Measurements from ENCODE around the gene TARM1. TPM values are rescaled to one million over a fixed set of nuclear protein-coding genes. Genes with fewer than 3 reads are reported as not detected.

Gene TARM1
- polyA plus RNA-seq, 10 donors = not detected

DNA sequence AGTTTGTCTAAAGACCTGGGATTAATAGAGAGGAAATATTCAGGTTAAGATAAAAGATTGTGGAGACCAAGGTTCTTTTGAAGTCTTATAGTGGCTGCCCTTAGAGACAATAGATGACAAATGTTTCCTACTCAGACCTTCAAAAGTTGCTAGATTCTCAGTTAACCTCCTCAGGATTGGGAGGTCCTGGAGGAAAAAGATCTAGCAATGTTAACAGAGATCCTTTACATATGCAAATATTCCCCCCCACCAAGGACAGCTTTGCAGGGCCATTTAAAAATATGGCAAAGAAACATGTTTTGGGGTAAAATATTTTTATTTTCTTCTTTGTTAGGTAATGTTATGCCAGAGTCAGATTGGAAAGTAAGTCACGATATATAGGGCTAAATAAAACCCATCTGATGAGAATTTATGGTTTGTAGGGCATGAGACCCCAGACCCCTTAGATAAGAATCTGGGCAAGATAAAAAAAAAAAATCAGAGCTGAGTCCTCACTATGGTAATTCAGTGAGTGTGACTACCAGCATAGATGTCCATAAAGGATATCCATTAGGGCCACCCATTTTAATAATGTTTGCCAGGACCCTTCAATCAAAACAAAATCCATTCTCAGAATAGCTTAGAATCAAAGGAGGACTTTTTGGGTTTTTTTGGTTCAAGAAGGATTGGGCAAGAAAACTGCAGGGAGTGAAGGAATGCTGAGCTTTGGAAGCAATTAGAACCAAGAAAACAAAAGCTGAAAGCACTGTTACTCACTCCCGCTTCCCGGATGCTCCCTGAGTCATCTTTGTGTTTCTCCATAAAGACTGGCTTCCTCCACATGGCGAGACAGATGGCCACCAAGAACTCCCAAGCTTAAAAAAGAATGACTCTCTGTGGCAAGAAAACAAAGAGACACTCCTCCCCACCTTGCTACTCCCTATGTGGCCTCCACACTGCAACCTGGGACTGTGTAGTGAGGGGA, 45.7 kb downstream of the TARM1 start:
- peak in 1 of 3 donors; percentile 65 for DNase-seq

DNA sequence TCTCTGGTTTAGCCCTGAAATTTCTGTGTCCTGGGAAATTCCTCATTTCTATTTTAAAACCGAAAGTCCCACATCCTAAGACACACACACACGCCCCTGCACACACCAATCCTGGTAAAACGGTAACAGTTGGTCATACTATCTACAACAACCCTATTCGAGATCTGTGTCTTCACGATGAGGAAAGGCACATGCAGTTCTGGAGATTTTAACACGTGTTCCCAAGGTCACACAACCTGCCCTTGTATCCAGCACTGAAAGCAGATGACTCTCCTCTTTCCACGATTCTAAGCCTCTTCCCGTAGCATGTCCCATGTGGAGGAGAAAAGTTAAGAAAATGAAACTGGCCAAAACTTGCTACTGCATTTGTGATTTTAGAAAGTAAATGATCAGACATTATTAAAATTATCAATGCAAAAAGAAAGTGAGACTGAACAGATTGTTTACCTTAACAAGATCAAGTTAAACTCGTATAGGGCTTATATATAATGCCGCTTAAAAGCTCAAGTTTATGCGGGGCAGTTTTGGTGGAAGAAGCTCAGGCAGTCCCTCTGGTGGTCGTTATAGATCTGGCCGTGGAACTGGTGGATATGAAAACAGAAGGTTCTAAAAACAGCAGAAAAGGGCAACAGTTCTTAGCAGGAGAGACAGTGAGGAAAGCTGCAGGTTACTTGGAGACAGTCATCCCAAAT, 50.1 kb downstream of the TARM1 start:
- DNase-seq = peak in 1 of 3 donors; percentile 1

DNA sequence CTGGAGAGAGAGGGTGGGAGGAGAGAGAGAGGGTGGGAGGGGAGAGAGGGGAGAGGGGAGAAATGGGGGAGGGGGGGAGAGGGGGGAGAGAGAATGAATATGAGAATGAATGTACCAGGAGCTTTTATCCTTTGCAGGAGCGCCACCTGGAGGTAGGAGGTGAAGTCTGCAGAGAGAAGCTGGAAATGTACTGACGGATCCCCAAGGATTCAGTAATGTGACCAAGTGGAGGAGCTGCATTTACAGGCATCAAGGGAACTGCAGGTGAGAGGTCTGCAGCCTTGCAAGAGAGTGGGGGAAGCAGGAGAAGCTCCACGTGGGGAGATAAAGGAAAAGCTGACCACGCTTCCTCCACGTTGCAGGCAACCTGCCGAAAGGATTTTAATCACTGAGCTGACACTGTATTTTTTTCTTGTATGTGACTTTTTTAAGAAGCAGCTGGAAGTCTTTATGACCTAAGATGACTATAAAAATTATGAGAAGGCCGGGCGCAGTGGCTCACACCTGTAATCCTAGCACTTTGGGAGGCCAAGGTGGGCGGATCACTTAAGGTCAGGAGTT, 51.2 kb downstream of the TARM1 start:
- DNase-seq = peak; percentile 28 to 40 (median 36)

DNA sequence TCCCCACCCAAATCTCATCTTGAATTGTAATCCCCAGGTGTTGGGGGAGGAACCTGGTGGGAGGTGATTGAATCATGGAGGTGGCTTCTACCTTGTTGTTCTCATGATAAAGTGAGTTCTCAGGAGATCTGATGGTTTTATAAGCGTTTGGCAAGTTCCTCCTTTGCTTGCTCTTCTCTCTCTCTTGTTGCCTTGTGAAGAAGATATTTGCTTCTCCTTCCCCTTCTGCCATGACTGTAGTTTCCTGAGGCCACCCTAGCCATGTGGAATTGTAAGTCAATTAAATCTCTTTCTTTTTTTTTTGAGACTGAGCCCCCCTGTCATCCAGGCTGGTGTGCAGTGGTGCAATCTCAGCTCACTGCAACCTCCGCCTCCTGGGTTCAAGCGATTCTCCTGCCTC, 51.9 kb downstream of the TARM1 start:
- no peak for DNase-seq

DNA sequence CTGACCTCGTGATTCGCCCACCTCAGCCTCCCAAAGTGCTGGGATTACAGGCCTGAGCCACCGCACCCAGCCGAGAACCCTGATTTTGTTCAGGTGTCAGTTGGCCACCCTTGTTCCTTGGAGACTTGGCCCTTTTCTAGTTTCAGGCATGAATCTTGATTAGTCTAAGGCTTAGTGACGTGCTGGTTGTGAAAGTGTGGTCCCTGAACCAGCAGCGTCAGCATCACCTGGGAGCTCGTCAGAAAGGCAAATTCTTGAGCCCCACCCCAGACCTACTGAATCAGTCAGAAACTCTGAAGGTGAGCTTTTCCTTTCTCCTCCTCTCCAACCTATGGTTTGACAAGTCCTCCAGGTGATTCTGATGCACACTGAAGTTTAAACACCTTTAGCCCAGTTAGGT, 54.5 kb downstream of the TARM1 start:
- no peak for DNase-seq

DNA sequence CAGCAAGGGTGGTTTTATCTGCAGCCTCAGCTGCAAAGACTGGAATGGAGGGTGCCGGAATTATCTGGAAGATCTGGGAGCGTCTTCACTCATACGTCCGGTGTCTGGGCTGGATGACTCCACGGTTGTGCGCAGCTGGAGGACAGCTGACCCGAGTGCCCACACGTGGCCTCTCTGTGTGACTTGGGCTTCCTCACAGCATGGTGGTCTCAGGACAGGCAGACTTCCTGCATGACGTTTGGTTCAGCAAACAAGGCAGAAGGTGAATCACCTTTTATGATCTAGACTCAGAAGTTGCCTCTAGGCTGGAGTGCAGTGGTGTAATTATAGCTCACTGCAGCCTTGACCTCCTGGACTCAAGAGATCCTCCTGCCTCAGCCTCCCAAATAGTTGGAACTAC, 56.5 kb downstream of the TARM1 start:
- DNase-seq = no peak

DNA sequence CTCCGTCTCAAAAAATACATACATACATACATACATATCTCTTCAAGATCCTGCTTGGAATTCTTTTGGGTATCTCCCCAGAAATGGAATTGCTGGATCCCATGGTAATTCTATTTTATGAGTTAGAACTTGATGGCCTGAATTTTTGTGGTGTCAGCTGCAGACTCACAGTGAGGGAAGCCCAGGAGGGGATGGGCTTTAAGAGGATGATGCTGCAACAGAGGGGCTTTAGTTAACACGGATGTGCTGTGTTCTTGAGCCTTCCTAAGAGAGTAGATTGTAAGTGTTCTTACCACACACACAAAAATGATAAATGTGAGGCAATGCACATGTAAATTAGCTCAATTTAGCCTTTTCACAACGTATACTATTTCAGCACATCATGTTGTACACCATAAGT, 58.0 kb downstream of the TARM1 start:
- DNase-seq = no peak

DNA sequence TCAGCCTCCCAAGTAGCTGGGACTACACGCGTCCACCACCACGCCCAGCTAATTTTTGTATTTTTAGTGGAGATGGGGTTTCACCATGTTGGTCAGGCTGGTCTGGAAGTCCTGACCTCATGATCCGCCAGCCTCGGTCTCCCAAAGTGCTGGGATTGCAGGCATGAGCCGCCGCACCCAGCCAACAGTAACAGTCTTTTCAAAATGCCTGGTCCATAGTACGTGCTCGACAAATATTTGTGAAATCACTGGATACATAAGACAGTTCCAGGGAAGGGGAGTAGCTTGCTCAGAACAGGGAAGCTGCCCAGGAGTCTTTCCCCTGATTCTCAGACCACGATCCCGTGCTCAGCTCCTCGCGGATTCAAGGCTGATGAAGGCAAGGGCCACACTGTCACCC, 59.2 kb downstream of the TARM1 start:
- DNase-seq = no peak

DNA sequence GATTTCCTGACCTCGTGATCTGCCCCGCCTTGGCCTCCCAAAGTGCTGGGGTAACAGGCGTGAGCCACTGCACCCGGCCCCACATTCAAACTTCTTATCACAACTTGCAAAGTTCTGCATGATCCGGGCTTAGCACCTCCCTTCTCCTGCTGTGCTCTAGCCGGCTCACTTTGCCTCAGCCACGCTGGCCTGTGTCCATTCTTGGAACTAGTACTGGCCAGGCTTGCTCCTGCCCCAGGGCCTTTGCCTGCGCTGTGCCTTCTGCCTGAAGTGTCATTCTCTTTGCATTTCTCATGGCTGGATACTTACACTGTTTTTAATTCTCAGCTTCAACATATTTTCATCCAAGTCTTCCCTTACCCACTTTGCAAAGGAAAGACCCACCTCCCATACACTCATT, 59.8 kb downstream of the TARM1 start:
- DNase-seq = no peak

Other genes with a start within 250 kb of the TARM1 start
- 100 to 1,000 TPM; 161 to 255 (median 199) TPM for gene MYADM, start 213.5 kb downstream of the TARM1 start, polyA plus RNA-seq (ENCODE audit: insufficient read length in 10 of 10)
- 1 to 10 TPM in 1 of 10 donors, under 1 TPM in 8, not detected in 1; 0.11 to 1.0 (median 0.30) TPM for gene PRKCG, start 199.2 kb downstream of the TARM1 start, polyA plus RNA-seq (ENCODE audit: insufficient read length in 10 of 10)
- 1 to 10 TPM in 1 of 10 donors, under 1 TPM in 6, not detected in 3; 0.10 to 1.3 (median 0.20) TPM for gene CACNG7, start 172.1 kb downstream of the TARM1 start, polyA plus RNA-seq (ENCODE audit: insufficient read length in 10 of 10)
- 1 to 10 TPM in 1 of 10 donors, under 1 TPM in 9; 0.39 to 1.0 (median 0.55) TPM for gene CACNG8, start 118.4 kb downstream of the TARM1 start, polyA plus RNA-seq (ENCODE audit: insufficient read length in 10 of 10)
- gene CACNG6, start 89.7 kb downstream of the TARM1 start, polyA plus RNA-seq (ENCODE audit: insufficient read length in 10 of 10) = 10 to 100 TPM; 21.1 to 29.6 (median 22.9) TPM
- under 1 TPM in 2 of 10 donors, not detected in 8; 0.22 to 0.35 TPM for gene VSTM1, start 17.5 kb downstream of the TARM1 start, polyA plus RNA-seq (ENCODE audit: insufficient read length in 10 of 10)
- gene OSCAR, start 19.4 kb upstream of the TARM1 start, polyA plus RNA-seq (ENCODE audit: insufficient read length in 10 of 10) = under 1 TPM; 0.11 to 0.54 (median 0.43) TPM
- 100 to 1,000 TPM in 5 of 10 donors, 10 to 100 TPM in 5; 76.3 to 116 (median 98.6) TPM for gene NDUFA3, start 21.5 kb upstream of the TARM1 start, polyA plus RNA-seq (ENCODE audit: insufficient read length in 10 of 10)
- gene TFPT, start 34.3 kb upstream of the TARM1 start, polyA plus RNA-seq (ENCODE audit: insufficient read length in 10 of 10) = 10 to 100 TPM in 9 of 10 donors, 1 to 10 TPM in 1; 9.8 to 17.7 (median 13.4) TPM
- gene PRPF31, start 34.4 kb upstream of the TARM1 start, polyA plus RNA-seq (ENCODE audit: insufficient read length in 10 of 10) = 10 to 100 TPM; 35.0 to 52.0 (median 45.4) TPM
- 10 to 100 TPM; 30.0 to 46.6 (median 35.3) TPM for gene CNOT3, start 56.4 kb upstream of the TARM1 start, polyA plus RNA-seq (ENCODE audit: insufficient read length in 10 of 10)
- gene LENG1, start 78.4 kb upstream of the TARM1 start, polyA plus RNA-seq (ENCODE audit: insufficient read length in 10 of 10) = 10 to 100 TPM in 1 of 10 donors, 1 to 10 TPM in 9; 5.7 to 10.3 (median 7.9) TPM
- gene TMC4, start 91.8 kb upstream of the TARM1 start, polyA plus RNA-seq (ENCODE audit: insufficient read length in 10 of 10) = 1 to 10 TPM; 1.3 to 4.5 (median 3.0) TPM
- gene MBOAT7, start 108.2 kb upstream of the TARM1 start, polyA plus RNA-seq (ENCODE audit: insufficient read length in 10 of 10) = 10 to 100 TPM; 19.7 to 34.6 (median 28.0) TPM
- 10 to 100 TPM; 20.8 to 37.2 (median 30.6) TPM for gene TSEN34, start 109.9 kb upstream of the TARM1 start, polyA plus RNA-seq (ENCODE audit: insufficient read length in 10 of 10)
- 1,000 to 10,000 TPM; 1,602 to 2,705 (median 2,168) TPM for gene RPS9, start 119.5 kb upstream of the TARM1 start, polyA plus RNA-seq (ENCODE audit: insufficient read length in 10 of 10)
- gene LILRB3, start 141.6 kb upstream of the TARM1 start, polyA plus RNA-seq (ENCODE audit: insufficient read length in 10 of 10) = 1 to 10 TPM in 9 of 10 donors, under 1 TPM in 1; 0.79 to 3.8 (median 2.3) TPM
- gene LILRA6, start 161.4 kb upstream of the TARM1 start, polyA plus RNA-seq (ENCODE audit: insufficient read length in 10 of 10) = 1 to 10 TPM; 1.1 to 2.6 (median 1.5) TPM
- 10 to 100 TPM in 1 of 10 donors, 1 to 10 TPM in 9; 6.8 to 11.2 (median 8.9) TPM for gene LILRB5, start 175.9 kb upstream of the TARM1 start, polyA plus RNA-seq (ENCODE audit: insufficient read length in 10 of 10)
- gene LILRB2, start 199.7 kb upstream of the TARM1 start, polyA plus RNA-seq (ENCODE audit: insufficient read length in 10 of 10) = 1 to 10 TPM; 1.2 to 2.3 (median 1.7) TPM
- gene LILRA5, start 231.8 kb upstream of the TARM1 start, polyA plus RNA-seq (ENCODE audit: insufficient read length in 10 of 10) = 1 to 10 TPM in 1 of 10 donors, under 1 TPM in 9; 0.37 to 1.1 (median 0.54) TPM

Measured in muscle of back (tissue), 11 donors.